Panc1 (cell line): ENCODE results near the gene OR51E1. TPM values are rescaled to one million over a fixed set of nuclear protein-coding genes. Genes with fewer than 3 reads are reported as not detected.

Experiments
- ATAC-seq: fragments of 200-7000 bp; cut with Tn5 transposase; 2 replicates; pipeline ENCODE4 v1.9.1; 2020; ENCODE audit warnings: mild to moderate bottlenecking, moderate library complexity
- BruUV-seq: library from RNA; stranded (reverse); fragments of 400-500 nt; replicated peaks from 2 replicates; lab custom pipeline; 2021; lab: Mats Ljungman, UMichigan
- CTCF ChIA-PET: fragments of 300-600 bp; sonication (Branson Sonifier 250); formaldehyde crosslinking; loops from one replicate; lab custom pipeline; 2022; ENCODE audit warnings: antibody characterized with exemption; lab: Charles Lee
- POLR2A ChIA-PET: fragments of 300-600 bp; sonication (Branson Sonifier 250); formaldehyde crosslinking; loops from one replicate; lab custom pipeline; 2022; ENCODE audit warnings: antibody characterized with exemption; lab: Charles Lee
- DNase-seq: peaks from one replicate; pipeline ENCODE4 v3.0.0-alpha.2; 2010; ENCODE audit warnings: low read depth, low spot score
- H3K27ac ChIP-seq: 2 replicates; pipeline ENCODE4 v1.5.1; 2011; ENCODE audit warnings: mild to moderate bottlenecking, low read length, inconsistent platforms
- H3K27me3 ChIP-seq: fragments of 200-500 bp; sonication (Bioruptor generic); 2 replicates; pipeline ENCODE4 v1.6.0; 2014; ENCODE audit warnings: low read length, inconsistent platforms; ENCODE audit not compliant: control insufficient read depth, insufficient read depth
- H3K36me3 ChIP-seq: fragments of 200-500 bp; sonication (Bioruptor generic); 2 replicates; pipeline ENCODE4 v1.5.1; 2014; ENCODE audit warnings: inconsistent platforms, mild to moderate bottlenecking, low read length, moderate library complexity; ENCODE audit not compliant: control insufficient read depth, insufficient read depth
- H3K4me1 ChIP-seq: 2 replicates; pipeline ENCODE4 v1.5.1; 2011; ENCODE audit warnings: inconsistent platforms, mild to moderate bottlenecking, low read length, moderate library complexity; ENCODE audit not compliant: control insufficient read depth, insufficient read depth
- H3K4me3 ChIP-seq, 2 experiments: 2 replicates each; pipeline ENCODE4 v1.5.1; 2011 to 2012; ENCODE audit warnings: low read depth in 2 of 2, low read length in 2 of 2, mild to moderate bottlenecking in 2 of 2, inconsistent platforms in 1 of 2, moderate library complexity in 1 of 2
- H3K9me3 ChIP-seq: fragments of 200-500 bp; sonication (Bioruptor generic); 2 replicates; pipeline ENCODE4 v1.5.1; 2014; ENCODE audit warnings: low read depth, mild to moderate bottlenecking, inconsistent platforms, low read length, moderate library complexity; ENCODE audit not compliant: control insufficient read depth, insufficient read depth
- CTCF ChIP-seq: fragments of 450-650 bp; IDR thresholded peaks from 2 replicates; pipeline ENCODE4 v1.5.1; 2017; ENCODE audit warnings: mild to moderate bottlenecking
- REST ChIP-seq, 2 experiments: IDR thresholded peaks; 2 replicates each; pipeline ENCODE4 v1.6.1; 2011 to 2012; ENCODE audit warnings: low read depth in 2 of 2, control low read depth in 1 of 2, low read length in 1 of 2, mild to moderate bottlenecking in 1 of 2, moderate library complexity in 1 of 2; ENCODE audit not compliant: insufficient read depth in 1 of 2
- SIN3A ChIP-seq: IDR thresholded peaks from 2 replicates; pipeline ENCODE4 v1.6.1; 2012; ENCODE audit warnings: low read depth, mild to moderate bottlenecking, low read length, moderate library complexity, borderline replicate concordance; ENCODE audit not compliant: insufficient read depth
- TCF7L2 ChIP-seq: IDR thresholded peaks from 2 replicates; pipeline ENCODE4 v1.6.1; 2011; ENCODE audit warnings: mild to moderate bottlenecking, low read depth, low read length, inconsistent platforms
- in situ Hi-C: cut with HindIII; loops from 2 replicates; pipeline ENCODE4 v1.10.0; 2016; ENCODE audit warnings: low sequenced_read_pairs, low pct_unique_long_range_greater_than_20kb
- intact Hi-C: fragments of 100-400 bp; cut with micrococcal nuclease; formaldehyde crosslinking; loops from one replicate; pipeline ENCODE4 v1.10.0; 2022; ENCODE audit not compliant: unreplicated experiment
- total RNA-seq: library from RNA; stranded (reverse); gene quantifications from one replicate; pipeline ENCODE4 v1.2.1, GENCODE V29; 2021; ENCODE audit not compliant: unreplicated experiment

The OR51E1 gene
- total RNA-seq, 1 experiment from 2014 or later, result not detected

GRCh38 chr11:4619514-4619913, 24.3 kb upstream of the OR51E1 start:
- H3K27me3 ChIP-seq, result peaks cover 10% of the 10 kb centered on the region; the same call in 1 of the 2 replicates
- intact Hi-C loops (no loop called here), in situ Hi-C loops (no loop called here)
- H3K4me1 ChIP-seq, result no peaks in the 10 kb centered on the region
- POLR2A ChIA-PET, result no interaction called here
- no peaks in the 10 kb centered on the region for H3K36me3 ChIP-seq
- CTCF ChIA-PET, result no interaction called here
- no TSS peak for BruUV-seq
- no peak overlapping the region for H3K4me3 ChIP-seq
- TF ChIP-seq CTCF (peak; percentile 5; the same call in 1 of the 2 replicates), TCF7L2 (no peak)
- no peak for DNase-seq
- H3K9me3 ChIP-seq, result no peaks in the 10 kb centered on the region; the same call in 1 of the 2 replicates
- H3K27ac ChIP-seq, result no peak overlapping the region
- no peak for ATAC-seq

GRCh38 chr11:4626207-4627099, 17.3 kb upstream of the OR51E1 start:
- Histone ChIP-seq H3K27me3 (peaks cover 3% of the 10 kb centered on the region; the same call in 1 of the 2 replicates), H3K4me1 (no peaks in the 10 kb centered on the region), H3K36me3 (no peaks in the 10 kb centered on the region), H3K27ac (no peak overlapping the region), H3K4me3 (no peak overlapping the region), H3K9me3 (no peaks in the 10 kb centered on the region; the same call in 1 of the 2 replicates)
- DNase-seq (peak; percentile 60), ATAC-seq (peak; percentile 99)
- peak; percentile 88 for TF ChIP-seq CTCF
- TF ChIP-seq REST (IDR thresholded peaks at IDR 0.05; ENCODE audit: insufficient read depth in 1 of 2, low read depth in 2 of 2, low read length in 1 of 2), result no peak
- TF ChIP-seq SIN3A, result no peak
- TF ChIP-seq TCF7L2, result no peak
- intact Hi-C loops (loop anchor here (1.0 to 10.0 kb wide), 5 partner anchors 378 to 1688 kb away; partner anchors contain the start of genes OR51V1 and OR52N2), in situ Hi-C loops (no loop called here)
- POLR2A ChIA-PET, result no interaction called here
- BruUV-seq, result no TSS peak
- CTCF ChIA-PET, result interaction anchor here (0.6 to 2.8 kb wide), 2 partner anchors 10 to 444 kb away, joined by 3 to 12 read pairs; partner anchors contain the start of gene OR51D1
